ENCODE data around the gene SPATA6L. TPM values are rescaled to one million over a fixed set of nuclear protein-coding genes. Genes with fewer than 3 reads are reported as not detected.

Gene SPATA6L
- total and polyA plus RNA-seq, 10 of the 15 experiments (the other 5 are each of a cell fraction or from before 2014, with no cell fraction given) = 0.37 to 1.6 (median 0.91) TPM

- Histone ChIP-seq H3K79me2 (ENCODE audit: control insufficient read depth, insufficient read depth, low read length) (no peaks in the 10 kb centered on the region), H3K4me2 (ENCODE audit: control insufficient read depth, insufficient read depth) (no peak overlapping the region), H2AFZ (ENCODE audit: control insufficient read depth, low read depth, low read length) (no peak overlapping the region), H3K9me3 (replicated peaks; ENCODE audit: control insufficient read depth, insufficient read depth, low read length) (no peaks in the 10 kb centered on the region), H3K27ac (ENCODE audit: control insufficient read depth, insufficient read depth) (no peak overlapping the region), H3K4me3 (no peak overlapping the region), H3K27me3 (replicated peaks in 1 of 2; ENCODE audit: control insufficient read depth in 2 of 2, insufficient read depth in 2 of 2, low read length in 1 of 2) (no peaks in the 10 kb centered on the region), H4K20me1 (ENCODE audit: control insufficient read depth, insufficient read depth) (no peaks in the 10 kb centered on the region), H3K9ac (ENCODE audit: control insufficient read depth, insufficient read depth, low read length) (no peak overlapping the region), H3K4me1 (ENCODE audit: control insufficient read depth, insufficient read depth, low read length) (no peaks in the 10 kb centered on the region), H3K36me3 (ENCODE audit: control insufficient read depth in 2 of 2, insufficient read depth in 2 of 2, low read length in 1 of 2) (no peaks in the 10 kb centered on the region)
- ATAC-seq (no peak), FAIRE-seq (no peak), DNase-seq (ENCODE audit: low read depth, low spot score) (no peak)
- WGBS (ENCODE audit: insufficient coverage, insufficient replicate concordance, low lambda C conversion rate, missing lambda C conversion rate) = 7% methylated on average over 2 of the region's 2 CpGs
- ChIA-PET RAD21 (ENCODE audit: unreplicated experiment) (interaction anchor here (1.4 kb wide), 1 partner anchor 256 kb away, joined by 4 read pairs; no protein-coding TSS in a partner anchor), POLR2A (no interaction called here), CTCF (interaction anchor here (0.7 to 2.0 kb wide), 9 partner anchors 35 to 759 kb away, joined by 3 to 12 read pairs (median 3); no protein-coding TSS in a partner anchor), SMC1A (ENCODE audit: uncharacterized antibody, unreplicated experiment) (interaction anchor here (1.1 to 1.9 kb wide), 3 partner anchors 101 to 323 kb away, joined by 3 to 10 read pairs (median 3); partner anchors contain the start of gene AK3)
- no TSS peak for BruUV-seq (replicated peaks)
- in situ Hi-C loops (cut with MboI) (no loop called here), intact Hi-C loops (cut with micrococcal nuclease; ENCODE audit: unreplicated experiment) (no loop called here)
- no peak for TF ChIP-seq TAF1 (IDR thresholded peaks at IDR 0.05; ENCODE audit: borderline replicate concordance, low read depth, low read length)
- TF ChIP-seq ZNF687 (IDR thresholded peaks at IDR 0.05) = no peak
- no peak for TF ChIP-seq KDM1A (IDR thresholded peaks at IDR 0.05; ENCODE audit: borderline replicate concordance)
- TF ChIP-seq USF1 (IDR thresholded peaks at IDR 0.05; ENCODE audit: borderline replicate concordance, extremely low read length, insufficient read depth, low read depth, low read length) = no peak
- TF ChIP-seq PRDM15 (CRISPR knock-in tag; IDR thresholded peaks at IDR 0.05) = no peak
- no peak for TF ChIP-seq CEBPZ (IDR thresholded peaks at IDR 0.05; ENCODE audit: low read depth, low read length)
- no peak for TF ChIP-seq HDGF (IDR thresholded peaks at IDR 0.05)
- TF ChIP-seq ZNF274 (IDR thresholded peaks at IDR 0.05; ENCODE audit: insufficient read depth, insufficient read length) = no peak
Observed at GRCh38 chr9:4639420-4639819, 26.9 kb downstream of the SPATA6L start.

Measured in GM12878 (cell line).